C4-2B (cell line): ENCODE measurements around the gene S1PR3.

Experiments used
- CTCF ChIP-seq: fragments of 450-650 bp; conservative IDR thresholded peaks from 2 replicates; pipeline ENCODE4 v1.5.1; 2017; ENCODE audit warnings: mild to moderate bottlenecking
- ZFX ChIP-seq: fragments of 450-650 bp; IDR thresholded peaks from 2 replicates; pipeline ENCODE4 v1.6.1; 2017

DNA sequence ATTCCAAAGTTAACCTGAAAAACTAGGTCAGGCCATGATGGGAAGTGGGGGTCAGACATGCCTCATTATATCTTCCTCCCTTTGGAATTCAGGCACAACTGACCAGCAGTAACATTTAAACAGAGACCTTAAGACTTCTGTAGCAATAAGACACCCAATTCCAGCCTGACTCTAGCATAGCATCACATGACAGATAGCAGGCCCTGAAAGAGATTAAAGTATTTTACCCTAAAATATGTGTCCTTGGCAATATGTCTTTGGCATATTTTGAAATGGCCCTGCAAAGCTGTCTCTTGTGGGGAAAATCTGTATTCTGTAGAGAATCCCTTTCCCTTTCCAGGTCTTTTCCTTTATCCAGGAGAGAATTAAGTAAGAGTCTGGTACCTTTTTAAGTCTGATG is 34.3 kb downstream of the S1PR3 start:
- TF ChIP-seq CTCF (no peak), ZFX (no peak)
